HG03139 (cell line): ENCODE results near the gene BICDL1.
A peak's percentile ranks its signal among the peaks of the same experiment; 100 is the strongest.
"Not testable (repeated sequence)": the region's sequence is repeated elsewhere in the genome, so short reads cannot be mapped to it uniquely, and the experiment has no call there.

Experiments
- ATAC-seq: cut with Tn5 transposase; IDR thresholded peaks from one replicate; pipeline ENCODE4 v1.9.1; 2021; ENCODE audit not compliant: unreplicated experiment

Gene BICDL1

DNA sequence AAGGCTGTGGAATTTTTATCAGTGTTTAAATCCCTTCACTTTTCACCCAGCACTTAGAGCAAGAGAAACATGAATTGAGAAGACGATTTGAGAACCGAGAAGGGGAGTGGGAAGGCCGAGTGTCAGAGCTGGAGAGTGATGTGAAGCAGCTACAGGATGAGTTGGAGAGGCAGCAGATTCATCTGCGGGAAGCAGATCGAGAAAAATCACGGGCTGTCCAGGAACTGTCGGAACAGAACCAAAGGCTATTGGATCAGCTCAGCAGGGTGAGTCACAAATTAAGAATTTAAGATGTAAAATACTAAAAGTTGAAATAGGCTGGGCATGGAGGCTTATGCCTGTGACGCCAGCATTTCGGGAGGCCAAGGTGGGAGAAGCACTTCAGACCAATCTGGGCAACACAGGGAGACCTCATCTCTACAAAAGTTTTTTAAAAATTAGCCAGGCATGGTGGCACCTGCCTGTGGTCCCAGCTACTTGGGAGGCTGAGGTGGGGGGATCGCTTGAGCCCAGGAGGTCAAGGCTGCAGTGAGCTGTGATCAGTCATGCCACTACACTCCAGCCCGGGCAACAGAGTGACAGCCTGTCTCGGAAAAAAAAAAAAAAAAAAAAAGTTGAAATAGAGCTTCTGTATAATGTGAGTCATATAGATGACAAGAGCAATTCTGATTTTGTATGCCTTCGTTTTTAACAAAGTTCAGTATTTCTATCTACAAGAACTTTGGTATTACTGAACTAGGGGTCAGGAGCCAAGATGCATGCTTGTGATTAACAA lies 9.6 kb downstream of the BICDL1 start:
- ATAC-seq, result no peak

DNA sequence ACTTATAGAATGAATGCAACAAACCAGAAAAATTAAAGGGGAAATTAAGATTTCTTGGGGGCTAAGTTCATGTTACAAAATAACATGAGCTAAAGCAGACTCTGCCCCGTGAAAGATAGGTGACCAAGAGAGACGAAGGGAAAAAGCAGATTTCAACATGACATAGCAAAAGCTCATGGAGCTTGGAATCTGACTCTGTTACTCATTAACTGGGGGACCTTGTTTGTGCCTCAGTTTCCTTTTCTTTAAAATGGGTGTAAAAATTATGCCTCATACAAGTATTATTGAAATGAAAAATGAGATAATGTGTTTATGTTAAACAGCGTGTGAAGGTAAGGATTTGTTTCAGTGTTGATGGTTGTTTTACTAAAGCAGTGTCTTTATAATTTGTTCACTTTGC lies 11.5 kb downstream of the BICDL1 start:
- ATAC-seq, result no peak

DNA sequence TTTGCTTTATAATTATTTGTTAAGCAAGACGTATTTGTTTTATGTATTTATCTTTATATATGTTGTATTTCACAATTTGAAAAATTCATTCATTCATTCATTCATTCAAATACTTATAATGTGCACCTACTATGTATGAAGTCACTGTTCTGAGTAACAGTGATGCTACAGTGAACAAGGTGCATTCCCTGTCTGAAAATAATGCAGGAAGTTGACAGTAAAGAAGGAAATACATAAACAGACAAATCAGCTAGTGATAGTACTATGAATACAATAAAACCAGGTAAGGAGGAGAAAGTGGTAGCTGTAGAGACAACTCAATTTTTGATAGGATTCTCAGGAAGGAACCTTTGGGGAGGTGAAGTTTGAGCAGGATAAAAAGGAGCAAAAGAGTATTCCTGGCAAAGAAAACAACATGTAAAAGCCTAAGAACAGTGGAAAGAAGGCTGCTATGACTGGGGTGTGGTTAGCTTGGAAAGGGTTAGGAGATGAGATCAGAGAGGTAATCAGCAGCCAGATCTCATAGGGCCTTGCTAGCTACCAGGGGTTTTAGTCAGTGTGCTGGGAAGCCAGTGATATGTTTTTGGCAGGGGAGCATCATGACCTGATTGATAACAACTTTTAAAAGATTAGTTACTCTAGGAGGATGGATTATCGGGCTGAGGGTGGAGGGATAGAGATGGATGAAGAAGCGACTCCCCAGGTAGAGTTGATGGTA lies 17.4 kb downstream of the BICDL1 start:
- no peak for ATAC-seq

DNA sequence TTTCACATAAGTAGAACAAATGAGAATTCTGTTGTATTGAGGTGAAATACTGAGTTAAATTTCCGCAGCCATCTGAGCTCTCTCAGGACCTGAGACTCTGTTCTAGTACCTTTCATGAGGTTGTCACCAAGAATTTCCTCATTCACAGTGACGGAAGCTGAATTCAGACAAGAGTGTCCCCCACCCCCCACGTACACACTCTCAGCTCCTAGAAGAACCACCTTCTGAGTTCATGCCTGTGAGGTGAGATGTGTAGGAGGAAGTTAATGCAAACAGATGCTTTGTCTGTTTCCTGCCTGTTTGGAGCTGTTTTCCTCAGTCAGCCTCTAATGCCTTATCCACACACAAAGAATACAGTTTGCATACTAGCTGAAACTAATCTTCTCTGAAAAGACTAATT lies 18.2 kb downstream of the BICDL1 start:
- no peak for ATAC-seq

DNA sequence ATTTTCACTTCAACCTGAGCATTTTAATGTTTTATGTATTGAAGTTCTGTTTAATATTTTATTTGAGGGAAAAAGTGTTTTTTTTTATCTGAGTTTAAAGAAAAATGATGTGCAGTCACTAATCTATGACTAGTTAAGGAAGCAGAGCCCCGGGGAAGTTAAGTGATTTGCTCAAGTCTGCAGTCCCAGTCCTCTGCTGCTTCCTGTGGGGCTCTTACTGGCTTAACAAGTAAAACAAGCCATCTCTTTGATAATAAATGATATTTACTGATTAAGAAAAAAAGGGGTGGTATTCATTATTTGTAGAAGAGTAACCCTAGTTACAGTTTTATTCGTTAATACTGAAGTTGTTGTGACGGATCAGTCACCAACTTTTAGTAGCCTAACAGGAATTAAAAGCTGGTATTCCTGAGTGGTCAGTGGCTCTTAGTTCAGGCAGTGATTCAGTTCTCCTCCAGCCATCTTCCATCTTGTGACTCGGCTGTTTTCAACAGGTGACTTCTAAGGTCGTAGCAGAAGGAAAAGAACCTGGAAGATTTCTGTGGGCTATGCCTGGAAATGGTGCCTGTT lies 21.7 kb downstream of the BICDL1 start:
- no peak for ATAC-seq

DNA sequence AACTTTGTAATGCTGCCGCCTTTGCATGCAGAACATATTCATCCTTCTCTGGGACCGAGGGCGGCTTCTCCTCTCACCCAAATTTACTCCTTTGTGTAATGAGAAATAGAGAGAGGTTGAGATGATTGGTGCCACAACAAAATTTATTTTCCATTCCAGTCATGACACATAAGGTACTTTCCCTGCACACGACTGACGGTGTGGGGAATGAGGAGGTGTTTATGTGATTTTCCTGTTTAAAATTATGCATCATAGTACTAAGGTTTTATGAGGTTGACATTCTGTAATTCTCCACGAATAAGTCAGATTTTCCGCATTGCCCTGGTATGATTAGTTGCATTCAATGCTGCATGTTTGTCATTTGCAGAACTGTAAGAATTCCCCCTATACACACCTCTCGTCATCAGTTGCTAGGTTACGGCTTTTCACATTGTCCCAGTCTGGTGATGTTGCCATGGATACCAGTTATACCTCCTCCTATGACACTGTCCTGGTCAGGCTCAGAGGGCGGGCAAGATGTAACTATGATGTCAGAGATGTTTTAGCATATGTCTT lies 23.1 kb downstream of the BICDL1 start:
- ATAC-seq, result peak; percentile 82

DNA sequence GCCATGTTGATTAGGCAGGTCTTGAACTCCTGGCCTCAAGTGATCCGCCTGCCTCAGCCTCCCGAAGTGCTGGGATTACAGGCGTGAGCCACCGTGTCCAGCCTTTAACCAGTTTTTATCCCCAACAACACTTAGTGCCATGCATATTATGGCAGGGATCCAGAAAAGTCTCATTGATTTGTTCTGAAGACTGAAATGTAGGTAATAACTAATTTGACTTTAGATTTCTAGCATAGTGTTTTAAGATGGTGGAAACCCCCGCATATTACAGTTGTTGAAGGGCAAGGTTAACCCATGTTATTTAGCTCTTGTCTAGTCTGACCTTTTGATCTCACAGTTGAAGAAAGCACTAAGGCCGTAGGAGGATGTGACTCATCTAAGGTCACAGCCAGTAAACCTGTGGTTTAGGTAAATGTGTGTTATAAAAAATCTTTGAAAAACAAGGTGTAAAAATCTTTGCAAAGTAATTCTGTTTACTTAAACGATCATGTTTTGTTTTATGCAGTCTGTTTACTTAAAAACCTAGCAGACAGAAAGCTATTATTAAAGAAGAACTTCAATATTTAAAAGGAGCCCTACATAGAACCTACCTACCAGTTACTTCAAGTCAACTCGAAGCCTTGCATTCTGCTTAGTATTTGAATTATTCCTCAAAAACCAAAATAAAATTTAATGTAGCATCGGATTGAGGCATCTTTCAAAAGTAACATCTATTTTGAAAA lies 24.8 kb downstream of the BICDL1 start:
- peak; percentile 70 for ATAC-seq

DNA sequence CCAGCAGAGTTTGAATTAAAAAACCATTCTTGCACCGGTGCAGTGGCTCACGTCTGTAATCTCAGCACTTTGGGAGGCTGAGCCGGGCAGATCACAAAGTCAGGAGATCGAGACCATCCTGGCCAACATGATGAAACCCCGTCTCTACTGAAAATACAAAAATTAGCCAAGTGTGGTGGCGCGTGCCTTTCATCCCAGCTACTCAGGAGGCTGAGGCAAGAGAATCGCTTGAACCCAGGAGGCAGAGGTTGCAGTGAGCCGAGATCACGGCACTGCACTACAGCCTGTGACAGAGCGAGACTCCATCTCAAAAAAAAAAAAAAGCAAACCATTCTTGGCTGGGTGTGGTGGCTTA lies 25.3 kb downstream of the BICDL1 start:
- ATAC-seq, result not testable (repeated sequence)

DNA sequence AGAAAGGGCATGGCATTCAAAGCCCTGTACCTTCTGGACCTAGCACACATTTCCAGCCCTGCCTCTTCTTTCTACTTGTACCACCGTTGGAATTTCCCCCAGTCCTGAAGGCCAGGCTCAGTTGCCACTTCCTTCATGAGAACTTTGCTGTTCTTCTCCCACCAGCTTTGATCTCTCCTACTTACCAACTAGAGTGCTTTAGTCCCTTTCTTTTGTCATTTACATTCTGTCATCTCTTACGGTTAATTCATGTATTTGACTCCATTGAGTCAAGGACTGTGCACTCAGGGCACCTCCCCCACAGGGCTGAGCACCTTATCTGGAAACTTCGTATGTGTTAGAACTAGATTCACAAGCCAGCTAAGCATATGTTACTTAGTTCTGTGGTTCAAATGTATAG lies 26.3 kb downstream of the BICDL1 start:
- ATAC-seq, result no peak

DNA sequence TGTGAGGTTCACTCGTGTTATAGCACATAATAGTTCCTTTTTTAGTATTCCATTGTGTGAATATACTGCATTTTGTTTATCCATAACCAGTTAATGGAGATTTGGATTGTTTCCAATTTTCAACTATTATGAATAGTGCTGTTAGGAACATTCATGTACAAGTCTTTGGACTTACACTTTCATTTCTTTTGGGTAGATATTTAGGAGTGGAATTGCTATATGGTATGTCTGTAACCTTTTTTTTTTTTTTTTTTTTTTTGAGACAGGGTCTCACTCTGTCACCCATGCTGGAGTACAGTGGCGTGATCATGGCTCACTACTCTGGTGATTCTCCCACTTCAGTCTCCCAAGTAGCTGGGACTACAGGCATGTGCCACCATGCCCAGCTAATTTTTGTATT lies 27.2 kb downstream of the BICDL1 start:
- ATAC-seq, result not testable (repeated sequence)

DNA sequence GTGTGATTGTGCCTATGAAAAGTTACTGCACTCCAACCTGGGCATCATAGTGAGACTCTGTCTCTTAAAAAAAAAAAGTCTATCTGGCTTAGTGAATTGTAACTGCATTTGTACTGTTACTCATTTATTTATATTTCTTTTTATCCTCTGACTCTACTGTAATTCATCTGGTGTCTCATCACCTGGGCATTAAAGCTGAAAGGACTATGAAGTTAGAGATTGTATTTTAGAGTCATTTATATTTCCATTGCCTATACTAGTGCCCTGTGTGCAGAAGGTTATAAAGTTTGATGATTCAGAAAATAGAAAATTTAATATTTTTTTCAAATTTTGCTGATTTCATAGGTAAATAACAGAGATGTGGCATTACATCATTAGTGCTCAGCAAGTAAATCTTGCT lies 30.2 kb downstream of the BICDL1 start:
- ATAC-seq, result no peak

DNA sequence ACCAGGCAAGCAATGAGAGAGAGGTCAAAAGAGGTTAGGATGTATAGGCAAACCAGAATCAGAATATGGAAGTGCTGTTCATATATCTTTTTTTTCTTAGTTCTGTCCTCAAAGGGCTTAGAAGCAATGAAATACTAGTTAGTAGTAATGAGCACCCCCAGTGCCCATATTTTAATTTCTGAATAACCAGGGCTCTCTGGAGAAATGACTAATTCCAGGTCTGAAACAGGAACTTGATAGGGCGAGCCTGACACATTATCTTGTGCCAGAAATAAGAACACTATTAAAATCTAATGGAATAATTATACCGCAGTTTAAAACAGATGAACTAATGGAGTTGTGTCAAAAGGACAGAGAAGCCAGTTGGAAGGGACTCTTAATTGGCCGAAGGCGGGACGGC lies 30.9 kb downstream of the BICDL1 start:
- ATAC-seq, result no peak

DNA sequence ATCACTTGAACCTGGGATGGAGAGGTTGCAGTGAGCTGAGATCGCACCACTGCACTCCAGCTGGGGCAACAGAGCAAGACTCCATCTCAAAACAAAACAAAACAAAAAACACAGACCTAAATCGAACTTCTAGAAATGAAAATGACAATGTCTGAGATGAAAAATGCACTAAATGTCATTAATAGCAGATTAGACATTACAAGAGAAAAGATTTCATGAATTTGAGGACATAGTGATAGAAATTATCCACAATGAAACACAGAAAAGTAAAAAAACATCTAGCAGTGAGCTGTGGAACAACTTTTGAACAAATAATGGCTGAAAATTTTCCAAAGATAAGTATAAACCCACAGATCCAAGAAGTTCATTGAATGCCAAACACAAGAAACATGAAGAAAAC lies 35.2 kb downstream of the BICDL1 start:
- ATAC-seq, result no peak

DNA sequence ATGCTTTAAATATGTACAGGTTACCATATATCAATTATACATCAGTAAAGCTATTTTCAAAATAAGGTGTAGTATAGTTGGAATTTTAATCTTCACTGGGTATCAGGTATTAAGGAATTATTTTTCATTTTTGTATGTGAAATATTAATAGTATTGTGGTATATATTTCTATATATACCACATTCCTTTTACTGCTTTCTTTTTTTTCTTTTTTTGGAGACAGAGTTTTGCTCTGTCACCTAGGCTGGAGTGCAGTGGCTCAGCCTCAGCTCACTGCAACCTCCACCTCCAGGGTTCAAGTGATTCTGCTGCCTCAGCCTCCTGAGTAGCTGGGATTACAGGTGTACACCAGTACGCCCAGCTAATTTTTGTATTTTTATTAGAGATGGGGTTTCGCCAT lies 36.6 kb downstream of the BICDL1 start:
- no peak for ATAC-seq

DNA sequence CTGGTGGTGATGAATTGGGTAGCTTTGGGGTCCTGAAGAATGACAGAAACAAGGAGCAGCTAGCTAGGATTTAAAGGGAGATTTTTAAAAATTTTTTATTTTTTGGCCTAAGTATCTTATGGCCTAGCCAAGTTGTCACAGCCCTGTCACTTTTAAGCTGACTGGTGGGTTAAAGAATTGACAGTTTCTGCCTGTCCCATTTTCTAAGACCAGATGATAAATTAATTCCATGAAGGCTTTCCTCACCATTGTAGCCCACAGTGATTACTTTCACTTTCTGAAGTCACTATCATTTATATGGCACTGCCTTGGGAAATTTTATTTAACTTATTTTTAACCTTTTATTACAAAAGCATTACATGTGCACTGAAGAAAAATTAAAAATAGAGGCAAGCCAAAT lies 43.2 kb downstream of the BICDL1 start:
- no peak for ATAC-seq

DNA sequence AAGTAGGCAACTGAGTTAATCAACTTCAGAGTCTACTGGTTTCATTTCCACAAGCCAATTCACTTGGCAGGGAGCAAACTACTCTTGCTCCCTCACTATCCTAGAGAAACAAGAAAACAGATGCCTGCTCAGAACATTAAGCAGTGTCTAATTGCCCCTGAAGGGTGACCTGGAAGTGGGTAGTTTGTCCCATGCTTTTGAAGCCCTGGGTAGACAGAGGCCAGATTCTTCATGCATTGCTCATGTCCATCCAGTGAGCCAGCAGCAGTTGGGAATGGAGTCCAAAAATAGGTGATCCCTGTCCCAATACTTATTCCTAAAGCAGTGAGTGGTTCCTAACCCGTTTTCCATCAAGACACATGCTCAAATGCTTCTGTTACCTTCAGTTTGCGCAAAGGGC lies 48.8 kb downstream of the BICDL1 start:
- ATAC-seq, result no peak

DNA sequence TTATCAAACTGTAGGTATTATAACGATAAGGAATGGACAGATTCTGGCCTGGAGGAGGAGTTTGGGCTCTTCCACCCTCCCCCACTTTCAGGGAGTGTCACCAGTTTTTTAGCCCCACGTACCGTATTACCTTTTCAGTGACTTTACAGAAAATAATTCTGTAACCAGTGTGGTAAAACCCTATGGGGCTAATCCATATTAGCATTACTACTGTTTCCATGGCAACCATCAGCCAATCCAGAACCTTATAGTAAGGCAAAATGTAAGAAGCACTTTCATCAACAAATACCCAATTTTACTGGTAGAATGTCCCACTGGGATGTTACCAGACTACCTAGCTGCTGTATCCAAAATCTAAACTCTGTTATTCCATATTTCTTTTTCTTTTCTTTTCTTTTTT lies 50.7 kb downstream of the BICDL1 start:
- ATAC-seq, result no peak

DNA sequence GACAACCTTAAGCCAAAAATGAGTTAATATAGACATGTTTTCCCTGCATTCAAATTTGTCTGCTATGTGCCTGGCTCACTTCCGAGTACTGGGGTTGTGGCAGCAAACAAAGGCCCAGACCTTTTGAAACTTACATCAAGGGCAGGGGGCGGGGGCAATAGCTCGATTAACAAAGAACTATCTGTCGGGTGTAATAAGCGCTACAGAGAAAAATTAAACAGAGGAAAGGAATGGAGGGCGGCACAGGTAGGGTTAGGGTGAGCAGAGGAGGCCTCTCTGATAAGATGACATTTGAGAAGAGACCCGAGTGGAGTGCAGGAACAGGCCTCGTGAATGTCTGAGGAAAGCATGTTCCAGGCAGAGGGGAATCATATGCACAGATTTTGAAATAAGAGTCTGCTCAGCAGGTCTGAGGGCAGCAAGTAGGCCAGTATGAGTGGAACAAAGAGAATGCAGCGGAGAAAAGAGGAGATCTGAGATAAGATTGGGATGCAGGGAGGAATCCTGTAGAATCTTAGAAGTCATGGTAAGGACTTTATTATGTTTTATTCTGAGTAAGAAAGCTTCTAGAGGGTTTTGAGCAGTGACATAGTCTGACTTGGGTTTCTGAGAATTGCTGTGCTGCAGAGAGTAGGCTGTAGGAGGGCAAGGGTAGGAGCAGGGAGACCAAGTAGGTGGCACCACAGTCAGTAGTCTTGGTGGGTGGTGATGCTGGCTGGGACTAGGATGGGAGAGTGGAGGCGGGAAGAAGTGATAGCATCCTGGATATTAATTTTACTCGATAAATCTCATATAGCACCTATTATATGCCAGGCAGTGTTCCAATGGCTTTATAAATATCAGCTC lies 52.6 kb downstream of the BICDL1 start:
- ATAC-seq, result no peak

DNA sequence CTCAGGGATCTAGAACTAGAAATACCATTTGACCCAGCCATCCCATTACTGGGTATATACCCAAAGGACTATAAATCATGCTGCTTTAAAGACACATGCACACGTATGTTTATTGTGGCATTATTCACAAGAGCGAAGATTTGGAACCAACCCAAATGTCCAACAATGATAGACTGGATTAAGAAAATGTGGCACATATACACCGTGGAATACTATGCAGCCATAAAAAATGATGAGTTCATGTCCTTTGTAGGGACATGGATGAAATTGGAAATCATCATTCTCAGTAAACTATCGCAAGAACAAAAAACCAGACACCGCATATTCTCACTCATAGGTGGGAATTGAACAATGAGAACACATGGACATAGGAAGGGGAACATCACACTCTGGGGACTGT lies 56.3 kb downstream of the BICDL1 start:
- ATAC-seq, result not testable (repeated sequence)

DNA sequence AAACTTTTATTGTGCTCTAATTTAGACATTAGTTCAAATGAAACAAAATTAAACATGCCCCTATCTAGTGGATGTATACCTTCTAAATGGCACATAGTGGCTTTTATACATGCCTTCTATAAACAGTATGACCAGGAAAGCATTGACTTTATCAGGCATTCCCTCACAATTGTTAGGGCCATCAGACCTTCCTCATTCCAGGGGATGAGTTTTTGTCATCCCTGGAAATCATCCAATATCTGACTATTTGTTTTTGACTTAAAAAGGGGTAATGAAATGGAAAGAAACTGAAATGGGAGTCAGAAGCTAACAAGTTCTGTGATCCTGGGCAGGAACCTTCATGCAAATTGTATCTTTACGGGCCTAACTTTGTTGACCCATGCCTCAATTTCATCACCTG lies 58.0 kb downstream of the BICDL1 start:
- ATAC-seq, result no peak

DNA sequence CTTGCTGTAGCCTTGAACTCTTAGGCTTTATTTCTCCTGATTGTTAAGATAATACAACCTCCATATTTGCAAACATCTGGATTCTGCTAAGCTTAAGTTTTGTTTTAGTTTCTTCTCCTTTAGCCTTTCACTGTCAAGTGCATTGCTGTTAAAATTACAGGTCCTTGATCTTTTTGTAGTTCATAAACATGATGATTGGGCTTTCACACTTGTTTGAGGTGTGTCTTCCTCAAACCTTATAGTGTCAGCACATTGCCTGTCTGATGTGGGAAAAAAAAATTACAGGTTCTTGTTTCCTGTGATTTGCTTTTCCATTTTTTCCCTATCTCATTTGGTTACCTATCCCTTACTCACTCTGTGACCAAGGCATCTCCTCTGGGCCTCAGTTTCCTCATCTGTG lies 59.2 kb downstream of the BICDL1 start:
- no peak for ATAC-seq
